ENCODE measurements around the gene CAST. TPM values are rescaled to one million over a fixed set of nuclear protein-coding genes. Genes with fewer than 3 reads are reported as not detected.
A peak's percentile ranks its signal among the peaks of the same experiment; 100 is the strongest.
"Not testable (repeated sequence)": the region's sequence is repeated elsewhere in the genome, so short reads cannot be mapped to it uniquely, and the experiment has no call there.

The CAST gene
- 100 to 1,000 TPM in 3 of 4 donors, 10 to 100 TPM in 1; 96.7 to 228 (median 143) TPM for polyA plus RNA-seq
- long read RNA-seq, donor 1, full-length matches to known transcripts, result 5 of 204 reads
- long read RNA-seq, donor 1, partial matches to known transcripts, result 193 of 204 reads
- long read RNA-seq, donor 1, other reads (novel, unspliced or antisense), result 6 of 204 reads
- long read RNA-seq, donor 2, full-length matches to known transcripts, result 3 of 8 reads
- long read RNA-seq, donor 2, partial matches to known transcripts, result 0 of 8 reads
- long read RNA-seq, donor 2, other reads (novel, unspliced or antisense), result 5 of 8 reads
- long read RNA-seq, donor 3, partial matches to known transcripts, result 7 of 7 reads
- long read RNA-seq, donor 3, other reads (novel, unspliced or antisense), result 0 of 7 reads
- long read RNA-seq, donor 4, full-length matches to known transcripts, result 1 of 1 reads
- long read RNA-seq, donor 4, partial matches to known transcripts, result 0 of 1 reads
- long read RNA-seq, donor 4, other reads (novel, unspliced or antisense), result 0 of 1 reads
- long read RNA-seq, donor 5, full-length matches to known transcripts, result 1 of 6 reads
- long read RNA-seq, donor 5, partial matches to known transcripts, result 5 of 6 reads
- long read RNA-seq, donor 5, other reads (novel, unspliced or antisense), result 0 of 6 reads
- long read RNA-seq, donor 6, full-length matches to known transcripts, result 4 of 226 reads
- long read RNA-seq, donor 6, partial matches to known transcripts, result 222 of 226 reads
- long read RNA-seq, donor 6, other reads (novel, unspliced or antisense), result 0 of 226 reads
- long read RNA-seq, donor 7, full-length matches to known transcripts, result 2 of 30 reads
- long read RNA-seq, donor 7, partial matches to known transcripts, result 28 of 30 reads
- long read RNA-seq, donor 7, other reads (novel, unspliced or antisense), result 0 of 30 reads
- long read RNA-seq, donor 8, result 0 reads
- long read RNA-seq, donor 9, result 0 reads
- long read RNA-seq, donor 10, full-length matches to known transcripts, result 5 of 164 reads
- long read RNA-seq, donor 10, partial matches to known transcripts, result 159 of 164 reads
- long read RNA-seq, donor 10, other reads (novel, unspliced or antisense), result 0 of 164 reads

- peak within 1 kb of the TSS; percentile 86 to 99 (median 99) for H3K27ac ChIP-seq (ENCODE audit: low read depth in 1 of 3, low read length in 2 of 3)
- H3K4me3 ChIP-seq (ENCODE audit: low read depth in 1 of 3, low read length in 3 of 3), result peak within 1 kb of the TSS; percentile 78 to 97 (median 96)
- DNase-seq (peak; percentile 85), FAIRE-seq (no peak)
- no peaks in the 10 kb centered on the region for H3K36me3 ChIP-seq (ENCODE audit: control insufficient read depth in 3 of 3, insufficient read depth in 2 of 3, low read depth in 1 of 3, low read length in 3 of 3)
- no peaks in the 10 kb centered on the region for H3K9me3 ChIP-seq (ENCODE audit: control insufficient read depth in 2 of 2, insufficient read depth in 1 of 2, low read depth in 1 of 2, low read length in 1 of 2)
- H3K27me3 ChIP-seq (ENCODE audit: control insufficient read depth in 3 of 3, insufficient read depth in 3 of 3, low read length in 3 of 3), result no peaks in the 10 kb centered on the region
- H3K4me1 ChIP-seq (ENCODE audit: control insufficient read depth in 3 of 3, insufficient read depth in 2 of 3, low read depth in 1 of 3, low read length in 2 of 3), result peaks cover 2 to 17% (median 7%) of the 10 kb centered on the region in 3 donors
- 1% methylated on average over 53 to 74 of the region's 75 CpGs for WGBS, 3 donors
These were observed at the start of gene CAST for GRCh38 chr5:96661855-96662724. TSS of gene CAST (plus strand) at chr5:96662376. CDS start at chr5:96662423, 47 bp downstream.

GRCh38 chr5:96614110-96614691 lies 48.0 kb upstream of the CAST start:
- no peaks in the 10 kb centered on the region for H3K36me3 ChIP-seq (ENCODE audit: control insufficient read depth in 3 of 3, insufficient read depth in 2 of 3, low read depth in 1 of 3, low read length in 3 of 3)
- H3K4me1 ChIP-seq (ENCODE audit: control insufficient read depth in 3 of 3, insufficient read depth in 2 of 3, low read depth in 1 of 3, low read length in 2 of 3), result peaks cover 0 to 5% (median 4%) of the 10 kb centered on the region in 3 donors
- FAIRE-seq, result no peak
- peaks cover 0 to 8% of the 10 kb centered on the region in 2 donors for H3K9me3 ChIP-seq (ENCODE audit: control insufficient read depth in 2 of 2, insufficient read depth in 1 of 2, low read depth in 1 of 2, low read length in 1 of 2)
- H3K4me3 ChIP-seq (ENCODE audit: low read depth in 1 of 3, low read length in 3 of 3), result no peak overlapping the region
- 6 to 19% (median 19%) methylated on average over 6 of the region's 6 CpGs for WGBS, 3 donors
- peak overlapping the region in 1 of 3 donors; percentile 69 for H3K27ac ChIP-seq (ENCODE audit: low read depth in 1 of 3, low read length in 2 of 3)
- peak; percentile 79 to 82 for DNase-seq
- no peaks in the 10 kb centered on the region for H3K27me3 ChIP-seq (ENCODE audit: control insufficient read depth in 3 of 3, insufficient read depth in 3 of 3, low read length in 3 of 3)

GRCh38 chr5:96615223-96615622 lies 47.0 kb upstream of the CAST start:
- FAIRE-seq (no peak), DNase-seq (no peak)
- Histone ChIP-seq H3K4me1 (ENCODE audit: control insufficient read depth in 3 of 3, insufficient read depth in 2 of 3, low read depth in 1 of 3, low read length in 2 of 3) (peaks cover 0 to 5% (median 4%) of the 10 kb centered on the region in 3 donors), H3K4me3 (ENCODE audit: low read depth in 1 of 3, low read length in 3 of 3) (no peak overlapping the region), H3K27me3 (ENCODE audit: control insufficient read depth in 3 of 3, insufficient read depth in 3 of 3, low read length in 3 of 3) (no peaks in the 10 kb centered on the region), H3K36me3 (ENCODE audit: control insufficient read depth in 3 of 3, insufficient read depth in 2 of 3, low read depth in 1 of 3, low read length in 3 of 3) (no peaks in the 10 kb centered on the region), H3K9me3 (ENCODE audit: control insufficient read depth in 2 of 2, insufficient read depth in 1 of 2, low read depth in 1 of 2, low read length in 1 of 2) (peaks cover 0 to 8% of the 10 kb centered on the region in 2 donors), H3K27ac (ENCODE audit: low read depth in 1 of 3, low read length in 2 of 3) (no peak overlapping the region)
- WGBS, 3 donors, result 86 to 96% (median 93%) methylated on average over 3 of the region's 3 CpGs

- Histone ChIP-seq H3K27ac (ENCODE audit: low read depth in 1 of 3, low read length in 2 of 3) (no peak overlapping the region), H3K36me3 (ENCODE audit: control insufficient read depth in 3 of 3, insufficient read depth in 2 of 3, low read depth in 1 of 3, low read length in 3 of 3) (no peaks in the 10 kb centered on the region), H3K4me1 (ENCODE audit: control insufficient read depth in 3 of 3, insufficient read depth in 2 of 3, low read depth in 1 of 3, low read length in 2 of 3) (peaks cover 0 to 5% (median 4%) of the 10 kb centered on the region in 3 donors), H3K27me3 (ENCODE audit: control insufficient read depth in 3 of 3, insufficient read depth in 3 of 3, low read length in 3 of 3) (no peaks in the 10 kb centered on the region), H3K4me3 (ENCODE audit: low read depth in 1 of 3, low read length in 3 of 3) (no peak overlapping the region), H3K9me3 (ENCODE audit: control insufficient read depth in 2 of 2, insufficient read depth in 1 of 2, low read depth in 1 of 2, low read length in 1 of 2) (peaks cover 0 to 8% of the 10 kb centered on the region in 2 donors)
- DNase-seq (peak in 1 of 2 donors; percentile 86), FAIRE-seq (no peak)
- WGBS, 3 donors, result 32 to 72% (median 42%) methylated on average over 3 of the region's 3 CpGs
These were observed 45.4 kb upstream of the CAST start for GRCh38 chr5:96616801-96617200.

GRCh38 chr5:96618311-96619016 lies 43.7 kb upstream of the CAST start:
- not testable (repeated sequence) for DNase-seq; H3K27ac ChIP-seq (ENCODE audit: low read depth in 1 of 3, low read length in 2 of 3); H3K36me3 ChIP-seq (ENCODE audit: control insufficient read depth in 3 of 3, insufficient read depth in 2 of 3, low read depth in 1 of 3, low read length in 3 of 3); H3K27me3 ChIP-seq (ENCODE audit: control insufficient read depth in 3 of 3, insufficient read depth in 3 of 3, low read length in 3 of 3); H3K4me1 ChIP-seq (ENCODE audit: control insufficient read depth in 3 of 3, insufficient read depth in 2 of 3, low read depth in 1 of 3, low read length in 2 of 3); H3K9me3 ChIP-seq (ENCODE audit: control insufficient read depth in 2 of 2, insufficient read depth in 1 of 2, low read depth in 1 of 2, low read length in 1 of 2); FAIRE-seq; H3K4me3 ChIP-seq (ENCODE audit: low read depth in 1 of 3, low read length in 3 of 3)
- WGBS, 3 donors, result 95 to 96% (median 95%) methylated on average over 25 to 30 of the region's 30 CpGs

GRCh38 chr5:96619946-96620345 lies 42.2 kb upstream of the CAST start:
- Histone ChIP-seq H3K36me3 (ENCODE audit: control insufficient read depth in 3 of 3, insufficient read depth in 2 of 3, low read depth in 1 of 3, low read length in 3 of 3) (no peaks in the 10 kb centered on the region), H3K4me3 (ENCODE audit: low read depth in 1 of 3, low read length in 3 of 3) (no peak overlapping the region), H3K27me3 (ENCODE audit: control insufficient read depth in 3 of 3, insufficient read depth in 3 of 3, low read length in 3 of 3) (no peaks in the 10 kb centered on the region), H3K27ac (ENCODE audit: low read depth in 1 of 3, low read length in 2 of 3) (no peak overlapping the region), H3K9me3 (ENCODE audit: control insufficient read depth in 2 of 2, insufficient read depth in 1 of 2, low read depth in 1 of 2, low read length in 1 of 2) (peaks cover 0 to 8% of the 10 kb centered on the region in 2 donors), H3K4me1 (ENCODE audit: control insufficient read depth in 3 of 3, insufficient read depth in 2 of 3, low read depth in 1 of 3, low read length in 2 of 3) (no peaks in the 10 kb centered on the region)
- WGBS, 3 donors, result 84 to 89% (median 85%) methylated on average over 2 of the region's 2 CpGs
- no peak for DNase-seq
- FAIRE-seq, result no peak

- H3K9me3 ChIP-seq (ENCODE audit: control insufficient read depth in 2 of 2, insufficient read depth in 1 of 2, low read depth in 1 of 2, low read length in 1 of 2), result no peaks in the 10 kb centered on the region
- H3K27me3 ChIP-seq (ENCODE audit: control insufficient read depth in 3 of 3, insufficient read depth in 3 of 3, low read length in 3 of 3), result no peaks in the 10 kb centered on the region
- no peaks in the 10 kb centered on the region for H3K36me3 ChIP-seq (ENCODE audit: control insufficient read depth in 3 of 3, insufficient read depth in 2 of 3, low read depth in 1 of 3, low read length in 3 of 3)
- FAIRE-seq (no peak), DNase-seq (peak in 1 of 2 donors; percentile 40)
- no peak overlapping the region for H3K4me3 ChIP-seq (ENCODE audit: low read depth in 1 of 3, low read length in 3 of 3)
- no peaks in the 10 kb centered on the region for H3K4me1 ChIP-seq (ENCODE audit: control insufficient read depth in 3 of 3, insufficient read depth in 2 of 3, low read depth in 1 of 3, low read length in 2 of 3)
- 10 to 49% (median 27%) methylated on average over 3 of the region's 3 CpGs for WGBS, 3 donors
- no peak overlapping the region for H3K27ac ChIP-seq (ENCODE audit: low read depth in 1 of 3, low read length in 2 of 3)
These were observed 37.6 kb upstream of the CAST start for GRCh38 chr5:96624596-96624995.

Data from small intestine (tissue), 16 donors.